Colonic mucosa (tissue), 4 donors: Measurements from ENCODE around the gene RBM4. TPM values are rescaled to one million over a fixed set of nuclear protein-coding genes. Genes with fewer than 3 reads are reported as not detected.
"Not testable (repeated sequence)": the region's sequence is repeated elsewhere in the genome, so short reads cannot be mapped to it uniquely, and the experiment has no call there.

Experiments
- DNase-seq: peaks from one replicate; pipeline ENCODE4 v3.0.0-alpha.2; 2020
- H3K27ac ChIP-seq: fragments of 200-600 bp; one replicate; pipeline ENCODE4 v1.8.0; 2021
- H3K27me3 ChIP-seq: fragments of 200-600 bp; one replicate; pipeline ENCODE4 v1.8.0; 2021
- H3K36me3 ChIP-seq: fragments of 200-600 bp; one replicate; pipeline ENCODE4 v1.8.0; 2021
- H3K4me1 ChIP-seq: fragments of 200-600 bp; one replicate; pipeline ENCODE4 v1.8.0; 2021; ENCODE audit warnings: mild to moderate bottlenecking
- H3K4me3 ChIP-seq: fragments of 200-600 bp; one replicate; pipeline ENCODE4 v1.8.0; 2021
- H3K9ac ChIP-seq, 2 donors: one replicate each; pipeline ENCODE4 v1.7.0; 2013; ENCODE audit warnings: control low read depth in 2 of 2, low read depth in 2 of 2, low read length in 2 of 2
- H3K9me3 ChIP-seq: fragments of 200-600 bp; one replicate; pipeline ENCODE4 v1.8.0; 2021
- intact Hi-C: fragments of 100-400 bp; cut with DNase I; formaldehyde crosslinking; loops from one replicate; pipeline ENCODE4 v1.14.1; 2022
- total RNA-seq, 2 donors: library from RNA; stranded (reverse); fragmentation: NEBNext Ultra II Directional in 1 of 2; extraction: Animal tissue kit (Norgen Biotek cat#: 25700) in 1 of 2; gene quantifications; one replicate each; pipeline ENCODE4 v1.2.1, GENCODE V29; 2021
- TF ChIP-seq, protein P1 (sequence below): fragments of 200-600 bp; IDR thresholded peaks from one replicate; pipeline ENCODE4 v1.8.0; 2022; ENCODE audit warnings: antibody characterized with exemption, mild to moderate bottlenecking
- donor health status: healthy.
- donor health status: DM: no; HTN: no; CAD: no.
- donor health status: DM: no; HTN: no; CAD: no.

The RBM4 gene
- total RNA-seq, 2 donors from 2014 or later: 95.4 to 99.0 TPM

DNA sequence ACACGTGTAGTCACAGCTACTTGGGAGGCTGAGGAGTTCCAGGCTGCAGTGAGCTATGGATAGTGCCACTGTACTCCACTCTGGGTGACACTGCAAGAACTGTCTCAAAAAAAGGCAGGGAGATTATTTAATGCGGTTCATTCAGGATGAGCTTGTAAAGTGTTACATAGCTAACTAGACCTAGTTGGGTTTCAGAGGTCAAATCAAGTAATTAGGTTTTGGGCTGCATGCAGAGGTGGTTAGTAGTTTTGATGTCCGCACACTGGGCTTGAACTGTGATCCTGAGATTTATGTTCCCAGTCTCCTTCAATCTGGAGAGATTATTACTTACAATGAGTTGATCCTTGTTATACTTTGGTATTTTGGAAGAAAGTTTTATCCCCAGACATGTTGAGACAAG lies 2.1 kb upstream of the RBM4 start:
- H3K27ac ChIP-seq: no peak overlapping the region

DNA sequence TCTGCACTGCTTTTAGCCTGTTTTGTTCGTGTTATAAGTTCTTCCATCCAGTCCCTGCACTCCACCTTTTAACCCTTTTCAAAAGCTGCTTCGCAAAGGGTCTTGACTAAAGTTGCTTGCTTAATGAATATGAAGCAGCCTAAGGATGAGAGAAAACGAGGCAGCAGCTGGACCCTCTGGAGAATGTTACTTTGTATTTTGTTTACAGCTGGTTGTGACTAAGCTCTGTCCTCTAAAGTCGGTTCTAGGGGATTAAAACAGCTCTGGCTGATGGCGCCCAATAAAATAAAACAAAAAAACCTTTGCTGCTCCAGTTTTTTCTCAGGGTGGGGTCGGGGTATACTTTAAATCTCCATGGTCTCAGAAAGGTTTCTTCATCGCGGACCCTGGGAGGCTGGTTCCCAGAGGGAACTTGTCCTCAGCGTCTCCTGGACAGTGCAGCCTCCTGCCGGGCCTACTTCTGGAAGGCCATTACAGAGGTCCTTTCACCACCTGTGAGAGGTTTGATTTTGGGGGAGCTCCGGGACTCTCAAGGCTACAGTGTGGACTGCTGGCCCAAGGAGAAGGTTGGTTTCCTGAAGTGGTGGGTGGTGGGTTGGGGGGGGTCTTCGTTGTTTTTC lies 836 bp upstream of the RBM4 start:
- no peak for DNase-seq
- Histone ChIP-seq H3K27ac (peak overlapping the region; percentile 89), H3K27me3 (no peaks in the 10 kb centered on the region), H3K36me3 (peaks cover 5% of the 10 kb centered on the region), H3K4me1 (peaks cover 23% of the 10 kb centered on the region), H3K9ac (peak overlapping the region; percentile 68 to 96), H3K9me3 (no peaks in the 10 kb centered on the region), H3K4me3 (peak overlapping the region; percentile 82)
- TF ChIP-seq, protein P1, sequence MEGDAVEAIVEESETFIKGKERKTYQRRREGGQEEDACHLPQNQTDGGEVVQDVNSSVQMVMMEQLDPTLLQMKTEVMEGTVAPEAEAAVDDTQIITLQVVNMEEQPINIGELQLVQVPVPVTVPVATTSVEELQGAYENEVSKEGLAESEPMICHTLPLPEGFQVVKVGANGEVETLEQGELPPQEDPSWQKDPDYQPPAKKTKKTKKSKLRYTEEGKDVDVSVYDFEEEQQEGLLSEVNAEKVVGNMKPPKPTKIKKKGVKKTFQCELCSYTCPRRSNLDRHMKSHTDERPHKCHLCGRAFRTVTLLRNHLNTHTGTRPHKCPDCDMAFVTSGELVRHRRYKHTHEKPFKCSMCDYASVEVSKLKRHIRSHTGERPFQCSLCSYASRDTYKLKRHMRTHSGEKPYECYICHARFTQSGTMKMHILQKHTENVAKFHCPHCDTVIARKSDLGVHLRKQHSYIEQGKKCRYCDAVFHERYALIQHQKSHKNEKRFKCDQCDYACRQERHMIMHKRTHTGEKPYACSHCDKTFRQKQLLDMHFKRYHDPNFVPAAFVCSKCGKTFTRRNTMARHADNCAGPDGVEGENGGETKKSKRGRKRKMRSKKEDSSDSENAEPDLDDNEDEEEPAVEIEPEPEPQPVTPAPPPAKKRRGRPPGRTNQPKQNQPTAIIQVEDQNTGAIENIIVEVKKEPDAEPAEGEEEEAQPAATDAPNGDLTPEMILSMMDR: no peak
- intact Hi-C loops: no loop called here

More for the DNA sequence above, 2.1 kb upstream of the RBM4 start:
- Histone ChIP-seq H3K4me3 (no peak overlapping the region), H3K4me1 (peaks cover 17% of the 10 kb centered on the region), H3K9ac (no peak overlapping the region), H3K9me3 (no peaks in the 10 kb centered on the region), H3K36me3 (peaks cover 5% of the 10 kb centered on the region), H3K27me3 (no peaks in the 10 kb centered on the region)
- DNase-seq: no peak
- intact Hi-C loops: no loop called here
- TF ChIP-seq, protein P1: no peak

DNA sequence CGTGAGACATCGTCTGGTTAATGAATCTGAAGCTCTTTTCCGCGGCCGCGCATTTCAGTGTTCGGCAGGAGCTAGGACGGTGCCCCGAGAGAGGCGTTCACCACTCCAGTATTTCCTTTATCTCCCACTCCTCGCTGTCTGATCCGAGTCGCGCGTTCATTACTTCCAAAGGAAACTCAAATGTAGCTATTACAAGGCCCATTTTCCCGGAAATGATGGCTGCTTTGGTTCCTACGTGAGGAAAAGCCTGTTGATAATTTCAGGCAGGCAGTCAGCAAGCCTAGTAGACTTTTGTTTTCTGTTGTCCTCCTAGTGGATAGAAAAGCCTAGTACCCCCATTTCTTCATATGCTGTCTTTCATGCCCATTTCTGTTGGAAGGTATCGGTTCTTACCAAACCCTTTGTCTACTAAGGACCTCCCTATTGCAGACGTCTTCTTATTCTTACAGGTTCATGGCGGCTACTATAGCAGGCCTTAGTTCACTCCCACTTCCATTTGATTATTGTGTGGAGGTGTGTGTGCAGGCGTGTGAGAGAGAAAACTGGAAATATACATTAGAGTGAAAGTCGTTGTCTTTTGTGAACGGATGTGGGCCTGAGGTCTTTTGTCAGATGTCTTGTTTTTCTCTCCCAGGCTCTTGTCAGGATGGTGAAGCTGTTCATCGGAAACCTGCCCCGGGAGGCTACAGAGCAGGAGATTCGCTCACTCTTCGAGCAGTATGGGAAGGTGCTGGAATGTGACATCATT lies 737 bp downstream of the RBM4 start:
- intact Hi-C loops: no loop called here
- TF ChIP-seq, protein P1: no peak
- H3K4me1 ChIP-seq: peaks cover 23% of the 10 kb centered on the region
- no peaks in the 10 kb centered on the region for H3K27me3 ChIP-seq
- peak overlapping the region; percentile 79 to 96 for H3K9ac ChIP-seq
- H3K4me3 ChIP-seq: peak overlapping the region; percentile 82
- peak overlapping the region; percentile 89 for H3K27ac ChIP-seq
- no peak for DNase-seq
- peaks cover 5% of the 10 kb centered on the region for H3K36me3 ChIP-seq
- H3K9me3 ChIP-seq: no peaks in the 10 kb centered on the region

DNA sequence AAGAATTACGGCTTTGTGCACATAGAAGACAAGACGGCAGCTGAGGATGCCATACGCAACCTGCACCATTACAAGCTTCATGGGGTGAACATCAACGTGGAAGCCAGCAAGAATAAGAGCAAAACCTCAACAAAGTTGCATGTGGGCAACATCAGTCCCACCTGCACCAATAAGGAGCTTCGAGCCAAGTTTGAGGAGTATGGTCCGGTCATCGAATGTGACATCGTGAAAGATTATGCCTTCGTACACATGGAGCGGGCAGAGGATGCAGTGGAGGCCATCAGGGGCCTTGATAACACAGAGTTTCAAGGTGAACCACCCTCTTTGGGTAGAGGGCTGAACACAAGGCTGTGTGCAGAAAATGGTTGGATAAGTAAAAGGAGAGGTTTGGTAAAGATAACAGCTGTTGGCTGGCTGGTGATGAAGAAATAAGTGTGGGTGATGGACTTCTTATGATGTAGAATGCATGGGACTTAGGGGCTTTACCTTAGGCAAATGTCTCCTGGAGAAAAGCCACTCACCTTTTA lies 1.4 kb downstream of the RBM4 start:
- peak overlapping the region; percentile 82 for H3K4me3 ChIP-seq
- DNase-seq, H3K36me3 ChIP-seq, H3K27me3 ChIP-seq, H3K9me3 ChIP-seq, intact Hi-C loops, H3K27ac ChIP-seq, H3K9ac ChIP-seq: not testable (repeated sequence)
- H3K4me1 ChIP-seq: peaks cover 23% of the 10 kb centered on the region

DNA sequence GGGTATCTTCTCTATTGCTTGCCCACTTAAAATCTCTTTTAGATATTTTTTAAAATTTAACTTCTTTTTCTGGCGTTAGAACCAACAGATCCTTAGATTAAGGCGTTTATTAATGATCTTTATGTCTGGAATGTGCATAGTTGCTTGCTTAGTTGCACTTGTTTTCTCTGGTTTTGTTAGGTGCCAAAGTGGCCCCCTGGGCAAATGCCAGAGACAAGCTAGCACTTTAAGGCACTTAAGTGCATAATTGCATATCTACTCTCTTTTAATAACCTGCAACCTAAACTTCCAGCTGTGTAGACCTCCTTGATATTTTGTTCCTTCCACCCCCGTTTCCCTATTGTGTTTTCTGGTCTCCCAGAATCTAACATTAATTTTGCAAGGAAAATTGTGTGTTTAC lies 3.3 kb downstream of the RBM4 start:
- no peaks in the 10 kb centered on the region for H3K27me3 ChIP-seq
- intact Hi-C loops: no loop called here
- H3K4me1 ChIP-seq: peaks cover 23% of the 10 kb centered on the region
- no peak for DNase-seq
- H3K9ac ChIP-seq: no peak overlapping the region
- TF ChIP-seq, protein P1: no peak
- H3K36me3 ChIP-seq: peaks cover 9% of the 10 kb centered on the region
- H3K4me3 ChIP-seq: no peak overlapping the region
- no peak overlapping the region for H3K27ac ChIP-seq
- no peaks in the 10 kb centered on the region for H3K9me3 ChIP-seq
